ENCODE data around the gene SIGLEC11.

DNA sequence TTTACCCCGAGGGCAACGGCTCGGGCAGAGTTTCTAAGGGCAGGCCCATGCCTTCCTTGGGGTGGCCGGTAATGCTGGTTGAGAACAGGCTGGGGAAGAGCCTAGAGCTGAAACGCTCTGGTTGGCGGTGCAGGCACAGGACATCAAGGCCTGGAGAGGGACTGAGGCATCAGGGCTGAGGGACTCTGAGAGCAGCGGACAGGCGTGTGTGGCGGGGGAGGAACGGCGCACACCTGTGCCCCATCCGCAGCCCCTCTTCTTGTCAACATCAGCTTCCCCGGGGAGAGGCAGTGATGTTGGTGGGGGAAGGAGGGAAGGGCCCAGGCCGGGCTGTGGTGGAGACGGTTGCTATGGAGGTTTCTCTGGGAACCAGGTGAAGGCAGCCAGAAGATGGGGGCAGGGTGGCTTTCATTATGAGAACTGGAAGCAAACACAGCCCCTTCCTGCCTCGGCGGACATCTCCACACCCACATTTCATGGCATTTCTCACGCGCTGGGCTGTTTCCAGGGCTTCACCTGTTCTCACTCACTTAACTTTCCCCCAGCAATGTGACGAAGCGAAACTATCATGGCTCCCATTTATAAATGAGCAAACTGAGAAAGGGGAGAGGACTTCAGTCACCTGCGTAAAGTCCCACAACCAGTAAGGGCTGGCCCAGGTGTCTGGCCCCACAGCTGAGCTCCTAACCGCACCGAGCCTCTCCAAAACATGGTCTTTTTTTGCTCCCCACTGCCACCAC is 40.2 kb downstream of the SIGLEC11 start:
- TF ChIP-seq, protein P1, sequence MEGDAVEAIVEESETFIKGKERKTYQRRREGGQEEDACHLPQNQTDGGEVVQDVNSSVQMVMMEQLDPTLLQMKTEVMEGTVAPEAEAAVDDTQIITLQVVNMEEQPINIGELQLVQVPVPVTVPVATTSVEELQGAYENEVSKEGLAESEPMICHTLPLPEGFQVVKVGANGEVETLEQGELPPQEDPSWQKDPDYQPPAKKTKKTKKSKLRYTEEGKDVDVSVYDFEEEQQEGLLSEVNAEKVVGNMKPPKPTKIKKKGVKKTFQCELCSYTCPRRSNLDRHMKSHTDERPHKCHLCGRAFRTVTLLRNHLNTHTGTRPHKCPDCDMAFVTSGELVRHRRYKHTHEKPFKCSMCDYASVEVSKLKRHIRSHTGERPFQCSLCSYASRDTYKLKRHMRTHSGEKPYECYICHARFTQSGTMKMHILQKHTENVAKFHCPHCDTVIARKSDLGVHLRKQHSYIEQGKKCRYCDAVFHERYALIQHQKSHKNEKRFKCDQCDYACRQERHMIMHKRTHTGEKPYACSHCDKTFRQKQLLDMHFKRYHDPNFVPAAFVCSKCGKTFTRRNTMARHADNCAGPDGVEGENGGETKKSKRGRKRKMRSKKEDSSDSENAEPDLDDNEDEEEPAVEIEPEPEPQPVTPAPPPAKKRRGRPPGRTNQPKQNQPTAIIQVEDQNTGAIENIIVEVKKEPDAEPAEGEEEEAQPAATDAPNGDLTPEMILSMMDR (conservative IDR thresholded peaks at IDR 0.05; ENCODE audit: low read depth, low read length): no peak
- TF ChIP-seq EZH2phosphoT487 (IDR thresholded peaks at IDR 0.05; ENCODE audit: borderline replicate concordance, low read length) (no peak), EZH2 (IDR thresholded peaks at IDR 0.05; ENCODE audit: low read length, unreplicated experiment) (no peak)

Measured in PC-3 (cell line).